Measurements from ENCODE around the gene PIEZO1. TPM values are rescaled to one million over a fixed set of nuclear protein-coding genes. Genes with fewer than 3 reads are reported as not detected.

PIEZO1 gene
- total and polyA plus RNA-seq, 8 donors: 16.3 to 255 (median 31.8) TPM

DNA sequence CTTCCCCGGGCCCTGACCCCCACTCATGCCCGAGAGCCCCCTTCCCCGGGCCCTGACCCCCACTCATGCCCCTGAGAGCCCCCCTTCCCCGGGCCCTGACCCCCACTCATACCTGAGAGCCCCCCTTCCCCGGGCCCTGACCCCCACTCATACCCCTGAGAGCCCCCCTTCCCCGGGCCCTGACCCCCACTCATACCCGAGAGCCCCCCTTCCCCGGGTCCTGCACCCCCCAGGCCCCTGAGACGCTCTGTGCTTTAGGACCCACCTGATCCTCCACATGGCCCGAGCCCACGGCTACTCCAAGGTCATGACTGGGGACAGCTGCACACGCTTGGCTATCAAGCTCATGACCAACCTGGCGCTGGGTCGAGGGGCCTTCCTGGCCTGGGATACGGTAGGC is 72.0 kb downstream of the PIEZO1 start:
- 68 to 77% methylated on average over 13 to 15 of the region's 15 CpGs for WGBS, 2 donors
- FAIRE-seq (no peak), ATAC-seq (no peak), DNase-seq (no peak)
- H3K27ac ChIP-seq: no peak overlapping the region
- H3K4me1 ChIP-seq: no peaks in the 10 kb centered on the region
- TF ChIP-seq, protein P1, sequence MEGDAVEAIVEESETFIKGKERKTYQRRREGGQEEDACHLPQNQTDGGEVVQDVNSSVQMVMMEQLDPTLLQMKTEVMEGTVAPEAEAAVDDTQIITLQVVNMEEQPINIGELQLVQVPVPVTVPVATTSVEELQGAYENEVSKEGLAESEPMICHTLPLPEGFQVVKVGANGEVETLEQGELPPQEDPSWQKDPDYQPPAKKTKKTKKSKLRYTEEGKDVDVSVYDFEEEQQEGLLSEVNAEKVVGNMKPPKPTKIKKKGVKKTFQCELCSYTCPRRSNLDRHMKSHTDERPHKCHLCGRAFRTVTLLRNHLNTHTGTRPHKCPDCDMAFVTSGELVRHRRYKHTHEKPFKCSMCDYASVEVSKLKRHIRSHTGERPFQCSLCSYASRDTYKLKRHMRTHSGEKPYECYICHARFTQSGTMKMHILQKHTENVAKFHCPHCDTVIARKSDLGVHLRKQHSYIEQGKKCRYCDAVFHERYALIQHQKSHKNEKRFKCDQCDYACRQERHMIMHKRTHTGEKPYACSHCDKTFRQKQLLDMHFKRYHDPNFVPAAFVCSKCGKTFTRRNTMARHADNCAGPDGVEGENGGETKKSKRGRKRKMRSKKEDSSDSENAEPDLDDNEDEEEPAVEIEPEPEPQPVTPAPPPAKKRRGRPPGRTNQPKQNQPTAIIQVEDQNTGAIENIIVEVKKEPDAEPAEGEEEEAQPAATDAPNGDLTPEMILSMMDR (IDR thresholded peaks at IDR 0.05): no peak
- no peaks in the 10 kb centered on the region for H3K9me3 ChIP-seq
- intact Hi-C loops (cut with DNase I): no loop called here
- H3K36me3 ChIP-seq: peaks cover 0 to 13% (median 12%) of the 10 kb centered on the region in 3 donors
- H3K27me3 ChIP-seq: no peaks in the 10 kb centered on the region
- H3K4me3 ChIP-seq: no peak overlapping the region

DNA sequence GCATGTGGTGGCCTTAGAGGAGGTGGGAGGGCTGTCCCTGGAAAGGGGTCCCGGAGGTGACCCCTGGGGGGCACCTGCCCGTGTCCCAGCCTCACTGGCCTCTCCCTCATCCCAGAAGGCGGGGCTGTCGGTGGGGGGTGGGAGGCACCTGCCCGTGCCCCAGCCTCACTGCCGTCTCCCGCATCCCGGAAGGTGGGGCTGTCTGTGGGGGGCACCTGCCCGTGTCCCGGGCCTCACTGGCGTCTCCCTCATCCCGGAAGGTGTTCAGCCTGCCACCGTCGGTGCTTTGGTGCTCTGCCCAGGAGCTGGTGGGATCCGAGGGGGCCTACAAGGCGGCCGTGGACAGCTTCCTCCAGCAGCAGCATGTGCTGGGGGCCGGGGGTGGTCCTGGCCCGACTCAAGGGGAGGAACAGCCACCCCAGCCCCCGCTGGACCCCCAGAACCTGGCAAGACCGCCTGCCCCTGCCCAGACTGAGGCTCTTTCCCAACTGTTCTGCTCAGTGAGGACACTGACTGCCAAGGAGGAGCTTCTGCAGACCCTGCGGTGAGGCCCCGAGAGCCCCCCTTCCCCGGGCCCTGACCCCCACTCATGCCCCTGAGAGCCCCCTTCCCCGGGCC is 72.5 kb downstream of the PIEZO1 start:
- H3K9me3 ChIP-seq: no peaks in the 10 kb centered on the region
- H3K27me3 ChIP-seq: no peaks in the 10 kb centered on the region
- no peak overlapping the region for H3K27ac ChIP-seq
- intact Hi-C loops (cut with DNase I): no loop called here
- ATAC-seq: no peak
- DNase-seq: no peak
- no peak overlapping the region for H3K4me3 ChIP-seq
- H3K36me3 ChIP-seq: peaks cover 0 to 13% (median 12%) of the 10 kb centered on the region in 3 donors
- FAIRE-seq: no peak
- 82 to 85% methylated on average over 23 to 25 of the region's 25 CpGs for WGBS, 2 donors
- peaks cover 0 to 2% (median 0%) of the 10 kb centered on the region in 3 donors for H3K4me1 ChIP-seq
- TF ChIP-seq, protein P1 (IDR thresholded peaks at IDR 0.05): no peak

DNA sequence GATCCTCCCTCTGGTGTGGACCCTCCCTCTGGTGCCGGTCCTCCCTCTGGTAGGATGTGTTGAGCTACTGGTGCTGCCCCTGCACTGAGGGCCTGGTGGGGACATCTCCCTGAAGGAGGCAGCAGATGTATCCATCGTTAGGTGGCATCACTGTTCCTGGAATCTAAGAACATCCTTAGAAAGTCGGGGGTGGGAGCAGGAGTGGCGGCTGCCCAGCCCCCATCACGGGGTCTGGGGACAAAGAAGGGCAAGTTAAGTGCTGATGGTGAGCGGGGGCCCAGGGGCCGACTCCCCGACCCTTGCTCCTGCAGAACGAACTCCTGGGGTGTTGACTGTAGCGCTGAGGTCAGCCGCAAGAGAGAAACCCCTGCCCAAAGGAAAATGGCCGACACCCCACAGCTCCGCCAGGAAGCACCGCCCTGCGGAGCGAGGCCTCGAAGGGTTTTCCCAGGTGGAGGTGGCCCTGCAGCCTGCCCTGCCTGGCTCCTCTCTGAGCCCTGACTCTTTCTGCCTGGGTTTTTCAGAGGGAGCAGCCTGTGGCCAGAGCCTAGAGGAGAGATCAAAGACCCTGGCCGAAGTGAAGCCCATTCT is 73.2 kb downstream of the PIEZO1 start:
- 82 to 87% methylated on average over 17 to 18 of the region's 18 CpGs for WGBS, 2 donors
- ATAC-seq: no peak
- no peak for DNase-seq
- no peak overlapping the region for H3K4me3 ChIP-seq
- peaks cover 0 to 13% (median 12%) of the 10 kb centered on the region in 3 donors for H3K36me3 ChIP-seq
- no peak overlapping the region for H3K27ac ChIP-seq
- intact Hi-C loops (cut with DNase I): no loop called here
- H3K4me1 ChIP-seq: peaks cover 0 to 8% (median 0%) of the 10 kb centered on the region in 3 donors
- no peak for FAIRE-seq
- no peaks in the 10 kb centered on the region for H3K27me3 ChIP-seq
- H3K9me3 ChIP-seq: no peaks in the 10 kb centered on the region
- TF ChIP-seq, protein P1 (IDR thresholded peaks at IDR 0.05): no peak

DNA sequence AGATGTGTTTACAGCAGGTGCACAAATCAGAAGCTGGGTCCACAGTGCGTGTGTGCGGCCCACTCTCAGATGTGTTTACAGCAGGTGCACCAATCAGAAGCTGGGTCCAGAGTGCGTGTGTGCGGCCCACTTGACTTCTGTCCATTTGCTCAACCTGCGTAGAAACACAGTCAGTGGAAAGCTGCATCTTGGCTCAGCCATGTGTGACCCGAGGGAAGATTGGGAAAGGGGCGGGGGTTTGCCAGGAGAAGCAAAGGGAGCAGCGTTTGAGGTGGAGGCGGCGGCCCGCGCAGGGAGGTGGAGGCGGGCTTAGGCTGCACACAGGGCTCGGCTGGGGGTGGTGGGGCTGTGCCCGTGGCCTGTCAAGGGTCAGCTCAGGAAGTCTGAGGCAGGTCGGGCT is 74.5 kb downstream of the PIEZO1 start:
- H3K36me3 ChIP-seq: peaks cover 0 to 10% (median under 1%) of the 10 kb centered on the region in 3 donors
- intact Hi-C loops (cut with DNase I): no loop called here
- no peaks in the 10 kb centered on the region for H3K9me3 ChIP-seq
- ATAC-seq (no peak), DNase-seq (no peak), FAIRE-seq (no peak)
- H3K4me3 ChIP-seq: no peak overlapping the region
- no peak overlapping the region for H3K27ac ChIP-seq
- H3K27me3 ChIP-seq: no peaks in the 10 kb centered on the region
- TF ChIP-seq, protein P1 (IDR thresholded peaks at IDR 0.05): no peak
- WGBS, 2 donors: 83% methylated on average over 16 of the region's 16 CpGs
- H3K4me1 ChIP-seq: peaks cover 0 to 8% (median 0%) of the 10 kb centered on the region in 3 donors

Measured in pancreas (tissue), 10 donors.